ENCODE results near the gene LSM14B. TPM values are rescaled to one million over a fixed set of nuclear protein-coding genes. Genes with fewer than 3 reads are reported as not detected.

The LSM14B gene
- total and polyA plus RNA-seq, 7 experiments from 2014 or later = 1.4 to 61.5 (median 41.7) TPM

- Mint-ChIP-seq H3K27ac (no peak overlapping the region), H3K9me3 (no peaks in the 10 kb centered on the region), H3K36me3 (peaks cover 0 to 10% (median 6%) of the 10 kb centered on the region in 5 donors), H3K27me3 (no peaks in the 10 kb centered on the region), H3K4me3 (no peak overlapping the region), H3K4me1 (peaks cover 5 to 9% (median 8%) of the 10 kb centered on the region in 7 donors)
- Histone ChIP-seq H3K27me3 (ENCODE audit: control insufficient read depth in 2 of 2, insufficient read depth in 2 of 2, low read length in 2 of 2) (no peaks in the 10 kb centered on the region), H3K4me1 (ENCODE audit: control insufficient read depth in 2 of 2, insufficient read depth in 2 of 2, low read length in 2 of 2) (peaks cover 0 to 7% of the 10 kb centered on the region in 2 donors), H3K9me3 (ENCODE audit: control insufficient read depth in 2 of 3, low read length in 3 of 3) (no peaks in the 10 kb centered on the region), H3K27ac (ENCODE audit: low read depth, low read length) (no peak overlapping the region), H3K4me3 (ENCODE audit: low read length) (no peak overlapping the region), H3K36me3 (ENCODE audit: control insufficient read depth in 2 of 3, insufficient read depth in 3 of 3, low read length in 3 of 3) (peaks cover 0 to 22% (median 0%) of the 10 kb centered on the region in 3 experiments)
- ChIA-PET CTCF (no interaction called here), POLR2A (interaction anchor here (1.3 kb wide), 1 partner anchor 27 kb away, joined by 3 read pairs; no protein-coding TSS in a partner anchor)
- intact Hi-C loops (cut with micrococcal nuclease) = no loop called here
- DNase-seq (no peak), ATAC-seq (no peak)
Measured at GRCh38 chr20:62177307-62177706, 55.0 kb downstream of the LSM14B start.

GRCh38 chr20:62178316-62179161 is 56.3 kb downstream of the LSM14B start:
- Mint-ChIP-seq H3K9me3 (no peaks in the 10 kb centered on the region), H3K27me3 (no peaks in the 10 kb centered on the region), H3K36me3 (peaks cover 0 to 10% (median 6%) of the 10 kb centered on the region in 5 donors), H3K4me1 (peaks cover 5 to 18% (median 12%) of the 10 kb centered on the region in 7 donors), H3K4me3 (no peak overlapping the region), H3K27ac (peak overlapping the region in 2 of 9 donors; percentile 34 to 67)
- no peaks in the 10 kb centered on the region for H3K27me3 ChIP-seq (ENCODE audit: control insufficient read depth in 2 of 2, insufficient read depth in 2 of 2, low read length in 2 of 2)
- ChIA-PET CTCF (no interaction called here), POLR2A (interaction anchor here (0.6 to 1.3 kb wide), 2 partner anchors 21 to 28 kb away, joined by 3 read pairs; no protein-coding TSS in a partner anchor)
- H3K36me3 ChIP-seq (ENCODE audit: control insufficient read depth in 2 of 3, insufficient read depth in 3 of 3, low read length in 3 of 3) = peaks cover 0 to 22% (median 0%) of the 10 kb centered on the region in 3 experiments
- no peak overlapping the region for H3K27ac ChIP-seq (ENCODE audit: low read depth, low read length)
- ATAC-seq (no peak), DNase-seq (no peak)
- H3K4me3 ChIP-seq (ENCODE audit: low read length) = no peak overlapping the region
- intact Hi-C loops (cut with micrococcal nuclease) = no loop called here
- no peaks in the 10 kb centered on the region for H3K9me3 ChIP-seq (ENCODE audit: control insufficient read depth in 2 of 3, low read length in 3 of 3)
- H3K4me1 ChIP-seq (ENCODE audit: control insufficient read depth in 2 of 2, insufficient read depth in 2 of 2, low read length in 2 of 2) = peaks cover 3 to 10% of the 10 kb centered on the region in 2 donors

GRCh38 chr20:62179162-62179504 is 56.9 kb downstream of the LSM14B start:
- ChIA-PET POLR2A (no interaction called here), CTCF (no interaction called here)
- ATAC-seq = no peak
- intact Hi-C loops (cut with micrococcal nuclease) = no loop called here
- no peak overlapping the region for H3K4me3 ChIP-seq (ENCODE audit: low read length)
- no peaks in the 10 kb centered on the region for H3K27me3 ChIP-seq (ENCODE audit: control insufficient read depth in 2 of 2, insufficient read depth in 2 of 2, low read length in 2 of 2)
- Mint-ChIP-seq H3K9me3 (no peaks in the 10 kb centered on the region), H3K36me3 (peaks cover 0 to 6% (median 6%) of the 10 kb centered on the region in 5 donors), H3K27me3 (no peaks in the 10 kb centered on the region), H3K27ac (peak overlapping the region in 1 of 9 donors; percentile 34), H3K4me3 (no peak overlapping the region), H3K4me1 (peaks cover 5 to 24% (median 18%) of the 10 kb centered on the region in 7 donors)
- DNase-seq = no peak
- peaks cover 0 to 22% (median 0%) of the 10 kb centered on the region in 3 experiments for H3K36me3 ChIP-seq (ENCODE audit: control insufficient read depth in 2 of 3, insufficient read depth in 3 of 3, low read length in 3 of 3)
- no peaks in the 10 kb centered on the region for H3K9me3 ChIP-seq (ENCODE audit: control insufficient read depth in 2 of 3, low read length in 3 of 3)
- H3K27ac ChIP-seq (ENCODE audit: low read depth, low read length) = no peak overlapping the region
- peaks cover 9 to 13% of the 10 kb centered on the region in 2 donors for H3K4me1 ChIP-seq (ENCODE audit: control insufficient read depth in 2 of 2, insufficient read depth in 2 of 2, low read length in 2 of 2)

GRCh38 chr20:62181808-62182207 is 59.5 kb downstream of the LSM14B start:
- ATAC-seq = no peak
- peaks cover 0 to 8% (median 0%) of the 10 kb centered on the region in 3 experiments for H3K36me3 ChIP-seq (ENCODE audit: control insufficient read depth in 2 of 3, insufficient read depth in 3 of 3, low read length in 3 of 3)
- no peaks in the 10 kb centered on the region for H3K9me3 ChIP-seq (ENCODE audit: control insufficient read depth in 2 of 3, low read length in 3 of 3)
- H3K4me3 ChIP-seq (ENCODE audit: low read length) = peak overlapping the region; percentile 3
- no peaks in the 10 kb centered on the region for H3K9me3 Mint-ChIP-seq
- H3K36me3 Mint-ChIP-seq = peaks cover 0 to 5% (median 0%) of the 10 kb centered on the region in 5 donors
- intact Hi-C loops (cut with micrococcal nuclease) = loop anchor here (1.0 to 2.0 kb wide), 10 partner anchors 38 to 225 kb away; partner anchors contain the start of genes ADRM1 (in 2 of the 2), CABLES2 (in 1 of the 2), LSM14B (in 1 of the 2) and OSBPL2 (in 1 of the 2)
- ChIA-PET POLR2A (interaction anchor here (1.5 to 1.7 kb wide), 3 partner anchors 38 to 152 kb away, joined by 4 to 7 read pairs (median 7); partner anchors contain the start of genes PSMA7 and SS18L1), CTCF (no interaction called here)
- DNase-seq = no peak
- H3K27ac Mint-ChIP-seq = peak overlapping the region; percentile 83 to 97 (median 95)
- no peaks in the 10 kb centered on the region for H3K27me3 ChIP-seq (ENCODE audit: control insufficient read depth in 2 of 2, insufficient read depth in 2 of 2, low read length in 2 of 2)
- peaks cover 12 to 45% (median 32%) of the 10 kb centered on the region in 7 donors for H3K4me1 Mint-ChIP-seq
- H3K4me3 Mint-ChIP-seq = peak overlapping the region; percentile 84 to 95 (median 90)
- H3K27me3 Mint-ChIP-seq = no peaks in the 10 kb centered on the region
- peak overlapping the region; percentile 92 for H3K27ac ChIP-seq (ENCODE audit: low read depth, low read length)
- peaks cover 9 to 16% of the 10 kb centered on the region in 2 donors for H3K4me1 ChIP-seq (ENCODE audit: control insufficient read depth in 2 of 2, insufficient read depth in 2 of 2, low read length in 2 of 2)

GRCh38 chr20:62182469-62183425 is 60.5 kb downstream of the LSM14B start, which contains the start of gene MTG2:
TSS of gene MTG2 (plus strand) at chr20:62183028. CDS start at chr20:62193421, 10,393 bp downstream.
- Histone ChIP-seq H3K27me3 (ENCODE audit: control insufficient read depth in 2 of 2, insufficient read depth in 2 of 2, low read length in 2 of 2) (no peaks in the 10 kb centered on the region), H3K27ac (ENCODE audit: low read depth, low read length) (peak within 1 kb of the TSS; percentile 92), H3K4me1 (ENCODE audit: control insufficient read depth in 2 of 2, insufficient read depth in 2 of 2, low read length in 2 of 2) (peaks cover 9 to 16% of the 10 kb centered on the region in 2 donors), H3K36me3 (ENCODE audit: control insufficient read depth in 2 of 3, insufficient read depth in 3 of 3, low read length in 3 of 3) (peaks cover 0 to 8% (median 0%) of the 10 kb centered on the region in 3 experiments), H3K4me3 (ENCODE audit: low read length) (peak within 1 kb of the TSS; percentile 87), H3K9me3 (ENCODE audit: control insufficient read depth in 2 of 3, low read length in 3 of 3) (no peaks in the 10 kb centered on the region)
- intact Hi-C loops (cut with micrococcal nuclease) = loop anchor here (1.0 to 2.0 kb wide), 10 partner anchors 38 to 225 kb away; partner anchors contain the start of genes ADRM1 (in 2 of the 2), LSM14B (in 2 of the 2), OSBPL2 (in 2 of the 2) and CABLES2 (in 1 of the 2)
- peak within 1 kb of the TSS; percentile 84 to 95 (median 90) for H3K4me3 Mint-ChIP-seq
- CTCF ChIA-PET = no interaction called here
- H3K36me3 Mint-ChIP-seq = peaks cover 0 to 7% (median 0%) of the 10 kb centered on the region in 5 donors
- H3K27ac Mint-ChIP-seq = peak within 1 kb of the TSS; percentile 90 to 97 (median 95)
- POLR2A ChIA-PET = interaction anchor here (0.8 to 1.7 kb wide), 6 partner anchors 39 to 152 kb away, joined by 3 to 7 read pairs (median 4); partner anchors contain the start of genes LSM14B, PSMA7 and SS18L1
- H3K27me3 Mint-ChIP-seq = no peaks in the 10 kb centered on the region
- peak; percentile 95 for ATAC-seq
- H3K4me1 Mint-ChIP-seq = peaks cover 15 to 54% (median 41%) of the 10 kb centered on the region in 7 donors
- peak; percentile 81 to 94 (median 93) for DNase-seq
- no peaks in the 10 kb centered on the region for H3K9me3 Mint-ChIP-seq
